EL (cell line): ENCODE measurements around the gene BCL2A1.
A peak's percentile ranks its signal among the peaks of the same experiment; 100 is the strongest.
"Not testable (repeated sequence)": the region's sequence is repeated elsewhere in the genome, so short reads cannot be mapped to it uniquely, and the experiment has no call there.

Experiments used
- DNase-seq: peaks from one replicate; pipeline ENCODE4 v3.0.0-alpha.2; 2016

BCL2A1 gene

DNA sequence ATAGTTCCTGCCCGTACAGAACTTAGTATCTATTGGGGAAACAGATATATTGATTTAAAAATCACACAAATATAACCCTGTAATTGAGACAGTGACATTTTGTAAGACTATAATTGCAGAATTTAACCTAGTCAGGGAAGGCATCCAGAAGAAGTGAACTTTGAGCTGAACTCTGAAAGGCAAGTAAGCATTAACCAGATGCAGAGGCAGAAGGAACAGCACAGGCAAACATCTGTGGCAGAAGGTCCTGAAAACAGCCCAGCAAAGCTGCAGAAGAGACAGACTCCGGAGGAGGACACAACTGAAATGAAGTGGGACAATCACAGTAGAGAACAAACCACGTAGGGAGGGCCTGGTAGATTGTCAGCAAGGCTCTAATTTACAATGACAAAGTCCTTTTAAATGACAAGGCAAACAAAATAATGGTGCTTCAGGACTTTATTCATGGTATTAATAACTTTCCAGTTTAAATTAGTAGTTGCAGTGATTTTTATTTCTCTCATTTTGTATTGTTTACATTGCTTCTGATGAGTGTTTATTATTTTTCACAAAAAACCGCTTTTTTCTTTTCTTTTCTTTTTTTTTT, 14.5 kb downstream of the BCL2A1 start:
- no peak for DNase-seq

DNA sequence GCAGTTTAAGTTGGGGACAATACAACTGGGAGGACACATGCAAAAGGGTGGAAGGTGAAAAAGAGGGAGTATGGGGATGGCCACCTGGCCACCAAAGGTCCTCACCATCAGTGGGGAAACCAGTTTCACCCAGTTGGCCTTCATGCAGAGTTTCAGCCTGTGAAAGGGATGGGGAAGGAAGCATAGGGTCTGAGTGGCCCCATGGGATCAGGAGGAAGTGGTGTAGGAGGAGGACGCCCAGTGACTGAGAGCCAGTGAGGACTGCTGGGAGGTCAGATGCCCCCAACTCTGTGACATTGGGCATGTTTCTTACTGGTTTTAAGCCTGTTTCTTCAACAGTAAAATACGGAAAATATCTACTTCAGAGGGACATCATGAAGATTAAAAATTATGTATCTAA, 16.3 kb downstream of the BCL2A1 start:
- no peak for DNase-seq

- no peak for DNase-seq
Observed at GRCh38 chr15:79953951-79954444, 17.0 kb downstream of the BCL2A1 start.

DNA sequence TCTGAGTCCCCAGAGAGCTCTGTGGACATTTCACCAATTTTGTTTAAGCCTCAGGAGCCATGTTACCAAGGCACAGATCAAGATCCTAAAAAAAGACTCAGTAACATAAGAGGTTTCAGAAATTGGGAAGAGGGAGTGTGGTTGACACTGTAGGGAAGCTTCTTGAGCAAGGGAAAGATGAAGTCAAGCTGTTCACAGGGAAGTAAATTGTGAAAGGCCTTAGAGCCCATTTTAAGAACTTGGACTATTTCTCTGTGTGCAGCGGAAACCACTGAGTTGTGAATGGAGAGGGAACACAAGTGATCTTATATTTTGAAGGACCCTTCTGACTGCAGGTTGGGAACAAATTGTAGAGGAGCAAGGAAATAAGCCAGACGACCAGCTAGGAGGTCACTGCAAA, 18.7 kb downstream of the BCL2A1 start:
- DNase-seq = no peak

DNA sequence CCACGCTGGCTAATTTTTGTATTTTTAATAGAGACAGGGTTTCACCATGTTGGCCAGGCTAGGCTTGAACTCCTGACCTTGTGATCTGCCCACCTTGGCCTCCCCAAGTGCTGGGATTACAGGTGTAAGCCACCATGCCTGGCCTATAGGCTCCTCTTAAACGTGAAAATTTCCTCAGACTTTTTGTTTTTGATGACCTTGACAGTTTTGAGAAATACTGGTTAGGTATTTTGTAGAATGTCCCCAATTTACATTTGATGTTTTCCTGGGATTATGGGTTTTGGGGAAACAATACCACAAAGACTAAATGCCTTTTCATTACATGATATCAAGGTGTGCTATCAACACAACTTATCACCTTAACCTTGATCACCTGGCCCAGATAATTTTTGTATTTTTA, 20.7 kb downstream of the BCL2A1 start:
- DNase-seq = no peak

GRCh38 chr15:79948761-79949160, 22.2 kb downstream of the BCL2A1 start:
- no peak for DNase-seq

GRCh38 chr15:79948095-79948695, 22.8 kb downstream of the BCL2A1 start:
- DNase-seq = no peak

DNA sequence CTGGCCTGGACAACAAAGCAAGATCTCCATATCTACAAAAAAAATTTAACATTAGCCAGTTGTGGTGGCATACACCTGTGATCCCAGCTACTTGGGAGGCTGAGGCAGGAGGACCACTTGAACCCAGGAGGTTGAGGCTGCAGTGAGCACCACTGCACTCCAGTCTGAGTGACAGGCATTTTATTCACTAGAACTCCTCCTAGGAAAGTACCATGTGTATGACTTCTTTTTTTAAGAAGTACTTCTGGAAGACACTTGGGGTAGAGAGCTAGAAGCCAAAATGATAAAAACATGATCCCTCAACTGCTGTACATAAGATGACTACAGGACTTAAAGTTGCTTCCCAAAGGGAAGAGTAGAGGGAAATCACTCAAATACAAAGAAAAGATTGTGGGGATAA, 24.0 kb downstream of the BCL2A1 start:
- DNase-seq = no peak

DNA sequence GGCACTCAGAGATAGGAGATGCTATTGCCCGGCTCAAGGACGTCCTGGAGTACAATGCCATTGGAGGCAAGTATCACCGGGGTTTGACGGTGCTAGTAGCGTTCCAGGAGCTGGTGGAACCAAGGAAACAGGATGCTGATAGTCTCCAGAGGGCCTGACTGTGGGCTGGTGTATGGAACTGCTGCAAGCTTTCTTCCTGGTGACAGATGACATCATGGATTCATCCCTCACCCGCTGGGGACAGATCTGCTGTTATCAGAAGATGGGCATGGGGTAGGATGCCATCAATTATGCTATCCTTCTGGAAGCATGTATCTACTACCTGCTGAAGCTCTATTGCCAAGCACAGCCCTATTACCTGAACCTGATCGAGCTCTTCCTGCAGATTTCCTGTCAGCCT, 26.4 kb downstream of the BCL2A1 start:
- DNase-seq = no peak

- peak; percentile 56 for DNase-seq
Observed at GRCh38 chr15:79943820-79944219, 27.2 kb downstream of the BCL2A1 start.

GRCh38 chr15:79942741-79943481, 28.1 kb downstream of the BCL2A1 start:
- peak; percentile 71 for DNase-seq

DNA sequence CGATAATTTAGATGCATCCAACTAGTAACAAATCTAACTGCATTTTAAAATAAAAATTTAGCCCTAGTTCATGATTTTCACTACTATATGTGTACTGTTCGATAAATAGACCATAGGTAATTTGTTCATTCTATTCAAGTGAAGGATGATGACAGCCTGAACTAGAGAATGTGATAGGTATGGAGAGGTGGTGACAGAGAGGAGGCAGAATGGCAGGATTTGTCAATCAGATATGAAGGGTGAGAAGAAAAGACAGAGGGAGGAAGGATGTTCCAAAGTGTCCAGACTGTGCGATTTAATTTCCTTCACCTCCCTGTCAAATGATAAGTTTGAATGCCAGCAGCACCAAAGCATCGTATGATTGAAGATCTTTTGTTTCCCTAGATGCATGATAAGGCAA, 31.6 kb downstream of the BCL2A1 start:
- DNase-seq = no peak

DNA sequence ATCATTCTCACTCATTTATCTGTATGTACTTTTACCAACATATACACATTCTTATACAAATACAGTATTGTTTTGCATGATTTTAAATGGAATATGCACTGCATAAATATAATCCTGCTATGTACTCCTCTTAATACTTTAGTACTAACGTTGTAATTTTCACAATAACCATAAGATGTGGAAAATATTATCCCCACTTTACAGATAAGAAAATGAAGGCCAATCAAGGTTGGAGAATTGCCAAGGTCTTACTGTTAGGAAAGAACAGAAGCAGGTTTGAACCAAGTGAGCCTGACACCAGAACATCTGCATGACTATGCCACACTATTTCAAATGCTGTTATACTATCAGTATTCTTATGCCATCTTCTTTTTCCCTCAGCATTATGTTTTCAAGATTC, 32.9 kb downstream of the BCL2A1 start:
- DNase-seq = no peak

- DNase-seq = not testable (repeated sequence)
Observed at GRCh38 chr15:79935556-79936201, 35.3 kb downstream of the BCL2A1 start.

- no peak for DNase-seq
Observed at GRCh38 chr15:79933231-79933630, 37.8 kb downstream of the BCL2A1 start.

GRCh38 chr15:79932447-79932846, 38.5 kb downstream of the BCL2A1 start:
- no peak for DNase-seq

DNA sequence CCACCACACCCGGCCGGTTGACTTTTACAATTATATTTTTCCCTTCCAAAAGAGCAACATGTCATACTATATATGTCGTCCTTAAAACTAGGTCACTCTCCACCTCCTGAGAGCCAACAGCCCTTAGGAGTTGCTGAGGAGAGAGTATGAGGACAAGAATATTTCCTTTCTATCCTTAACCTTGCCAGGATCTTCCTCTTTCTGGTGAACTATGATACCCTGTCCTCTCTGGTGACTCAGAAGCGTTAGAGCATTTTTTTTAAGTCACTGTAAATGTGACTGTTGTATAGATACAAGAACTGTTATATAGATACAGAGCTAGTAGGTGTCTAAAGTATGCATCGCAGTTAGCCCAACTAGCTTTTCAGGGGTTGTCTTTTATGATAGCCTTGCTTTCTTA, 40.5 kb downstream of the BCL2A1 start:
- no peak for DNase-seq

DNA sequence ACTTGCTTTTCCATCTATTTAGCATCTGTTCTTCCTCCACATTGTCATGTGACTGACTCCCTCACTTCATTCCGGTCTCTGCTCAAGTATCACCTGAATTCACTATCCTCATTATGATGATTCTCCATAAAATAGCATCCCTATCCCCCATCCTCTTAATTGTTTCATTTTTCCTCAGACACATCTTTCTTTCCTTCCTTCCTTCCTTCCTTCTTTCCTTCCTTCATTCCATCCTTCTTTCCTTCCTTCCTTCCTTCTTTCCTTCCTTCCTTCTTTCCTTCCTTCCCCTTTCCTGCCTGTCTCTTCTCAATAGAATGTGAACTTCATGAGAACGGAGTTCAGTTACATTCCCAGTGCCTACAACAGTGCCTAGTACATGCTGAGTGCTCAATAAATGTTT, 41.6 kb downstream of the BCL2A1 start:
- no peak for DNase-seq

- not testable (repeated sequence) for DNase-seq
Observed at GRCh38 chr15:79926116-79926515, 44.9 kb downstream of the BCL2A1 start.

DNA sequence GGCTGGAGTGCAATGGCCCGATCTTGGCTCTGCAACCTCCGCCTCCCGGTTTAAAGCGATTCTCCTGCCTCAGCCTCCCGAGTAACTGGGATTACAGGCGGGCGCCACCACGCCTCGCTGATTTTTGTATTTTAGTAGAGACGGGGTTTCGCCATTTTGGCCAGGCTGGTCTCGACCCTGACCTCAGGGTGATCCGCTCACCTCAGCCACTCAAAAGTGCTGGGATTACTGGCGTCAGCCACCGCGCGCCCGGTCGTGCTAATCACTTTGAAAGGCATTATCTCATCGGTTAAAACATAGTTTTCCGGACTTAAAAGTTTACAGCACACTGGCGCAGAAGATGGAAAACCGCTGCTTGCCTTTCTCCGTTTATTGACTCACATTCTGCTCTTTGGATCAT, 46.6 kb downstream of the BCL2A1 start:
- DNase-seq = no peak

DNA sequence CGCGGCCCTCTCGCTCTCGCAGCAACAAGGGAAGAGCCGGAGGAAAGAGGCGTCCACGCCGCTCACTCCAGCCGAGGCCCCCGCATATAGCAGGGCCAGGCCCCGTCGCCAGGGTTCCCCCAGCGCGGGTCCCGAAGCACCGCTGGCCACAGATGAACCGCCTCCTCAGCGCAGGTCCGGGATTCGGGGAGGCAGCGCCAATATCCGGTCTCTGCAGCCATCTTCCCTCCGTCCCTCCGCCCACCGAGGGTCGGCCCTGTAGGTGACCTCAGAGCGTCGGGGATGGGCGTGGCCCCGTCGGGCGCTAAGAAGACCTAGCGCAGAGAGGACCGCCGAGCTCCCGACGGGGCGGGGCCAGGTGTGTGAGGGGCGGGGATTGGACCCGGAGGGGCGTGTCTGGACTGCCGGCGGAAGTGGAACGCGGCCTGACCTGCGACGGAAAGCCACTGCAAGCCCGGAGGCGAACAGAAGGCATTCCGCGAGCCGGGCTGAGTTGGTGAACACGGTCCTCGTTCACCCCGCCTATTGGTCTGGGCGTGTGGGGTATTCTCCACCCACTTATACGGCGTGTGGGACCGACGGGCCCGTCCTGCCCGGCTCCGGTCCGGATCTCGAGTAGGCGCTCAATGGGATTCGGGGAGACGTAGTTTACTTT, 47.4 kb downstream of the BCL2A1 start:
- peak; percentile 96 for DNase-seq

GRCh38 chr15:79923079-79923514, 47.9 kb downstream of the BCL2A1 start:
- peak; percentile 56 for DNase-seq

- no peak for DNase-seq
Observed at GRCh38 chr15:79922512-79923078, 48.4 kb downstream of the BCL2A1 start.
